H1 (cell line): ENCODE results near the gene QSOX1. TPM values are rescaled to one million over a fixed set of nuclear protein-coding genes. Genes with fewer than 3 reads are reported as not detected.

Experiments used
- KDM4A ChIP-seq: IDR thresholded peaks from one replicate; pipeline ENCODE4 v1.7.1; 2012; ENCODE audit warnings: low read depth, mild to moderate bottlenecking, moderate library complexity, low read length, inconsistent platforms; ENCODE audit not compliant: severe bottlenecking
- SP1 ChIP-seq: IDR thresholded peaks from 2 replicates; pipeline ENCODE4 v1.6.1; 2011; ENCODE audit warnings: low read depth, low read length
- TEAD4 ChIP-seq: IDR thresholded peaks from 2 replicates; pipeline ENCODE4 v1.6.1; 2012; ENCODE audit warnings: low read depth, low read length, inconsistent platforms, mixed read lengths
- polyA plus RNA-seq, 7 experiments: library from polyadenylated mRNA; depleted of rRNA in 3 of 7; stranded (reverse) in 5 of 7; unstranded in 2 of 7; fragments of >200 nt in 5 of 7; fragments of 200-250 nt in 2 of 7; gene quantifications; 1 replicate in 5 of 7; 2 replicates in 1 of 7; 4 replicates in 1 of 7; pipeline versions ENCODE4 v1.2.1 to v1.2.3, GENCODE V29; 2011 to 2013; ENCODE audit warnings: missing spikeins in 2 of 7, mixed read lengths in 2 of 7
- total RNA-seq: library from RNA; stranded (reverse); fragmentation: NEBNext Ultra II Directional; extraction: Animal tissue kit (Norgen Biotek cat#: 25700); gene quantifications from 2 replicates; pipeline ENCODE4 v1.2.1, GENCODE V29; 2021
- TF ChIP-seq, protein P1 (sequence below): IDR thresholded peaks from 2 replicates; pipeline ENCODE4 v1.6.1; 2012; ENCODE audit warnings: inconsistent platforms
- TF ChIP-seq, protein P2 (sequence below): fragments of 300-600 bp; sonication (generic); IDR thresholded peaks from 2 replicates; pipeline ENCODE4 v1.7.1; 2012; ENCODE audit warnings: low read length, moderate library complexity, mild to moderate bottlenecking, inconsistent platforms; ENCODE audit not compliant: insufficient replicate concordance

The QSOX1 gene
- total and polyA plus RNA-seq, 2 of the 8 experiments (the other 6 are each of a cell fraction or from before 2014, with no cell fraction given), result 97.7 to 123 TPM

DNA sequence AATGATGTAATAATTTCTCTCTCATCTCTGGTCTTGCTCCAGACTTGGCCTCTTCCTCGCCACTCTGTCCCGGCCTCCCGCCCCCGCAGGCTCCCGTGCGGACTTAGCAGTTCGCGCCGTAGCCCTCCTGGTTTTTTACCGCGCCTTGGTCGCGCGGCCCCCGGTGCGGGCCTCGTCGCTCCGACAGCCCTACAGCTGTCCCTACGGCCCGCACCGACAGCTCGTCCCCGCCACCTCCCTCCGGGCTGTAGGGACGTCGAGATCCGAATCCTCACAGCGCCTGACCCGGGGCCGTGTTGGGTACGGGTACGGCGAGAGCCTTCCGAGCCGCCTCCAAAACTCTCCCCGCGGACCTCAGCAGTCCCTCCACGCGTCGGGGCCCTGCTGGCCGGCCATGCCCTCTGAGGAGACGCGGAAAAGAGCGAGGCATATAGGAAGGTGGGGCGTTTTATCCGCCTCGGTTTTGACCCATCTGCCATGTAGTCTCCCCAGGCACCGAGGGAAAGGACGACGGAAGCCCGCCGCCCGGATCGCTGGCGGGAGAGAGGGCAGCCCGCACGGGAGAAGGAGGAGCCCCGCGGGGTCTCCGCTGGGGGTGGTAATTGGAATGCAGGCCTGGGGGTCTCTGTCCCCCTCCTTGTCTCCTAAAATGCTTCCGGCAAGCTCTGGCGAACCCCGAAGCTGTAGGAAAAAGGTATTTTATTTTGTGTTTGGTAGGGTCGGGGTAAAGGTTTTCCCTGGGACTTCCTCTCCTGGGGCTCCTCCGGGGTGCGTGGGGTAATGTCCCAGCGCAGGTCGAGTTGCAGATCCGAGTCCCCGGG is 78.7 kb downstream of the QSOX1 start (continued):
- TF ChIP-seq, protein P1, sequence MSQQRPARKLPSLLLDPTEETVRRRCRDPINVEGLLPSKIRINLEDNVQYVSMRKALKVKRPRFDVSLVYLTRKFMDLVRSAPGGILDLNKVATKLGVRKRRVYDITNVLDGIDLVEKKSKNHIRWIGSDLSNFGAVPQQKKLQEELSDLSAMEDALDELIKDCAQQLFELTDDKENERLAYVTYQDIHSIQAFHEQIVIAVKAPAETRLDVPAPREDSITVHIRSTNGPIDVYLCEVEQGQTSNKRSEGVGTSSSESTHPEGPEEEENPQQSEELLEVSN, result peak; percentile 59; the same call in 1 of the 2 replicates
- TF ChIP-seq, protein P2, sequence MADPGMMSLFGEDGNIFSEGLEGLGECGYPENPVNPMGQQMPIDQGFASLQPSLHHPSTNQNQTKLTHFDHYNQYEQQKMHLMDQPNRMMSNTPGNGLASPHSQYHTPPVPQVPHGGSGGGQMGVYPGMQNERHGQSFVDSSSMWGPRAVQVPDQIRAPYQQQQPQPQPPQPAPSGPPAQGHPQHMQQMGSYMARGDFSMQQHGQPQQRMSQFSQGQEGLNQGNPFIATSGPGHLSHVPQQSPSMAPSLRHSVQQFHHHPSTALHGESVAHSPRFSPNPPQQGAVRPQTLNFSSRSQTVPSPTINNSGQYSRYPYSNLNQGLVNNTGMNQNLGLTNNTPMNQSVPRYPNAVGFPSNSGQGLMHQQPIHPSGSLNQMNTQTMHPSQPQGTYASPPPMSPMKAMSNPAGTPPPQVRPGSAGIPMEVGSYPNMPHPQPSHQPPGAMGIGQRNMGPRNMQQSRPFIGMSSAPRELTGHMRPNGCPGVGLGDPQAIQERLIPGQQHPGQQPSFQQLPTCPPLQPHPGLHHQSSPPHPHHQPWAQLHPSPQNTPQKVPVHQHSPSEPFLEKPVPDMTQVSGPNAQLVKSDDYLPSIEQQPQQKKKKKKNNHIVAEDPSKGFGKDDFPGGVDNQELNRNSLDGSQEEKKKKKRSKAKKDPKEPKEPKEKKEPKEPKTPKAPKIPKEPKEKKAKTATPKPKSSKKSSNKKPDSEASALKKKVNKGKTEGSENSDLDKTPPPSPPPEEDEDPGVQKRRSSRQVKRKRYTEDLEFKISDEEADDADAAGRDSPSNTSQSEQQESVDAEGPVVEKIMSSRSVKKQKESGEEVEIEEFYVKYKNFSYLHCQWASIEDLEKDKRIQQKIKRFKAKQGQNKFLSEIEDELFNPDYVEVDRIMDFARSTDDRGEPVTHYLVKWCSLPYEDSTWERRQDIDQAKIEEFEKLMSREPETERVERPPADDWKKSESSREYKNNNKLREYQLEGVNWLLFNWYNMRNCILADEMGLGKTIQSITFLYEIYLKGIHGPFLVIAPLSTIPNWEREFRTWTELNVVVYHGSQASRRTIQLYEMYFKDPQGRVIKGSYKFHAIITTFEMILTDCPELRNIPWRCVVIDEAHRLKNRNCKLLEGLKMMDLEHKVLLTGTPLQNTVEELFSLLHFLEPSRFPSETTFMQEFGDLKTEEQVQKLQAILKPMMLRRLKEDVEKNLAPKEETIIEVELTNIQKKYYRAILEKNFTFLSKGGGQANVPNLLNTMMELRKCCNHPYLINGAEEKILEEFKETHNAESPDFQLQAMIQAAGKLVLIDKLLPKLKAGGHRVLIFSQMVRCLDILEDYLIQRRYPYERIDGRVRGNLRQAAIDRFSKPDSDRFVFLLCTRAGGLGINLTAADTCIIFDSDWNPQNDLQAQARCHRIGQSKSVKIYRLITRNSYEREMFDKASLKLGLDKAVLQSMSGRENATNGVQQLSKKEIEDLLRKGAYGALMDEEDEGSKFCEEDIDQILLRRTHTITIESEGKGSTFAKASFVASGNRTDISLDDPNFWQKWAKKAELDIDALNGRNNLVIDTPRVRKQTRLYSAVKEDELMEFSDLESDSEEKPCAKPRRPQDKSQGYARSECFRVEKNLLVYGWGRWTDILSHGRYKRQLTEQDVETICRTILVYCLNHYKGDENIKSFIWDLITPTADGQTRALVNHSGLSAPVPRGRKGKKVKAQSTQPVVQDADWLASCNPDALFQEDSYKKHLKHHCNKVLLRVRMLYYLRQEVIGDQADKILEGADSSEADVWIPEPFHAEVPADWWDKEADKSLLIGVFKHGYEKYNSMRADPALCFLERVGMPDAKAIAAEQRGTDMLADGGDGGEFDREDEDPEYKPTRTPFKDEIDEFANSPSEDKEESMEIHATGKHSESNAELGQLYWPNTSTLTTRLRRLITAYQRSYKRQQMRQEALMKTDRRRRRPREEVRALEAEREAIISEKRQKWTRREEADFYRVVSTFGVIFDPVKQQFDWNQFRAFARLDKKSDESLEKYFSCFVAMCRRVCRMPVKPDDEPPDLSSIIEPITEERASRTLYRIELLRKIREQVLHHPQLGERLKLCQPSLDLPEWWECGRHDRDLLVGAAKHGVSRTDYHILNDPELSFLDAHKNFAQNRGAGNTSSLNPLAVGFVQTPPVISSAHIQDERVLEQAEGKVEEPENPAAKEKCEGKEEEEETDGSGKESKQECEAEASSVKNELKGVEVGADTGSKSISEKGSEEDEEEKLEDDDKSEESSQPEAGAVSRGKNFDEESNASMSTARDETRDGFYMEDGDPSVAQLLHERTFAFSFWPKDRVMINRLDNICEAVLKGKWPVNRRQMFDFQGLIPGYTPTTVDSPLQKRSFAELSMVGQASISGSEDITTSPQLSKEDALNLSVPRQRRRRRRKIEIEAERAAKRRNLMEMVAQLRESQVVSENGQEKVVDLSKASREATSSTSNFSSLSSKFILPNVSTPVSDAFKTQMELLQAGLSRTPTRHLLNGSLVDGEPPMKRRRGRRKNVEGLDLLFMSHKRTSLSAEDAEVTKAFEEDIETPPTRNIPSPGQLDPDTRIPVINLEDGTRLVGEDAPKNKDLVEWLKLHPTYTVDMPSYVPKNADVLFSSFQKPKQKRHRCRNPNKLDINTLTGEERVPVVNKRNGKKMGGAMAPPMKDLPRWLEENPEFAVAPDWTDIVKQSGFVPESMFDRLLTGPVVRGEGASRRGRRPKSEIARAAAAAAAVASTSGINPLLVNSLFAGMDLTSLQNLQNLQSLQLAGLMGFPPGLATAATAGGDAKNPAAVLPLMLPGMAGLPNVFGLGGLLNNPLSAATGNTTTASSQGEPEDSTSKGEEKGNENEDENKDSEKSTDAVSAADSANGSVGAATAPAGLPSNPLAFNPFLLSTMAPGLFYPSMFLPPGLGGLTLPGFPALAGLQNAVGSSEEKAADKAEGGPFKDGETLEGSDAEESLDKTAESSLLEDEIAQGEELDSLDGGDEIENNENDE, result no peak
- no peak for TF ChIP-seq SP1
- peak; percentile 50 for TF ChIP-seq KDM4A
- TF ChIP-seq TEAD4, result no peak
